ENCODE data around the gene JPT1.

The JPT1 gene

GRCh38 chr17:75091855-75092327, 62.4 kb downstream of the JPT1 start:
- no peak overlapping the region for H3K4me3 ChIP-seq (ENCODE audit: low read length)
- DNase-seq (ENCODE audit: low read depth), result no peak
- no peak for TF ChIP-seq CTCF (IDR thresholded peaks at IDR 0.05; ENCODE audit: insufficient read depth, low read depth, low read length, missing control alignments)

- no peak for TF ChIP-seq CTCF (IDR thresholded peaks at IDR 0.05; ENCODE audit: insufficient read depth, low read depth, low read length, missing control alignments)
- no peak overlapping the region for H3K4me3 ChIP-seq (ENCODE audit: low read length)
Measured at GRCh38 chr17:75090871-75091854, 63.1 kb downstream of the JPT1 start.

GRCh38 chr17:75088465-75089417, 65.6 kb downstream of the JPT1 start:
- no peak for TF ChIP-seq CTCF (IDR thresholded peaks at IDR 0.05; ENCODE audit: insufficient read depth, low read depth, low read length, missing control alignments)
- DNase-seq (ENCODE audit: low read depth), result peak; percentile 46
- peak overlapping the region; percentile 56 for H3K4me3 ChIP-seq (ENCODE audit: low read length)

More at GRCh38 chr17:75090871-75091854, 63.1 kb downstream of the JPT1 start:
- DNase-seq (ENCODE audit: low read depth), result no peak

GRCh38 chr17:75087558-75088453, 66.5 kb downstream of the JPT1 start, which contains the start of gene SLC16A5:
TSS of gene SLC16A5 (plus strand) at chr17:75087954. CDS start at chr17:75093637, 5,683 bp downstream.
- no peak for TF ChIP-seq CTCF (IDR thresholded peaks at IDR 0.05; ENCODE audit: insufficient read depth, low read depth, low read length, missing control alignments)
- peak; percentile 68 for DNase-seq (ENCODE audit: low read depth)
- peak within 1 kb of the TSS; percentile 56 for H3K4me3 ChIP-seq (ENCODE audit: low read length)

GRCh38 chr17:75087182-75087557, 67.1 kb downstream of the JPT1 start:
- peak overlapping the region; percentile 56 for H3K4me3 ChIP-seq (ENCODE audit: low read length)
- no peak for DNase-seq (ENCODE audit: low read depth)
- TF ChIP-seq CTCF (IDR thresholded peaks at IDR 0.05; ENCODE audit: insufficient read depth, low read depth, low read length, missing control alignments), result no peak
